Measurements from ENCODE around the gene RNF4. TPM values are rescaled to one million over a fixed set of nuclear protein-coding genes. Genes with fewer than 3 reads are reported as not detected.
"Not testable (repeated sequence)": the region's sequence is repeated elsewhere in the genome, so short reads cannot be mapped to it uniquely, and the experiment has no call there.

Gene RNF4
- polyA plus RNA-seq, 4 donors, result 66.4 to 71.2 (median 67.1) TPM

DNA sequence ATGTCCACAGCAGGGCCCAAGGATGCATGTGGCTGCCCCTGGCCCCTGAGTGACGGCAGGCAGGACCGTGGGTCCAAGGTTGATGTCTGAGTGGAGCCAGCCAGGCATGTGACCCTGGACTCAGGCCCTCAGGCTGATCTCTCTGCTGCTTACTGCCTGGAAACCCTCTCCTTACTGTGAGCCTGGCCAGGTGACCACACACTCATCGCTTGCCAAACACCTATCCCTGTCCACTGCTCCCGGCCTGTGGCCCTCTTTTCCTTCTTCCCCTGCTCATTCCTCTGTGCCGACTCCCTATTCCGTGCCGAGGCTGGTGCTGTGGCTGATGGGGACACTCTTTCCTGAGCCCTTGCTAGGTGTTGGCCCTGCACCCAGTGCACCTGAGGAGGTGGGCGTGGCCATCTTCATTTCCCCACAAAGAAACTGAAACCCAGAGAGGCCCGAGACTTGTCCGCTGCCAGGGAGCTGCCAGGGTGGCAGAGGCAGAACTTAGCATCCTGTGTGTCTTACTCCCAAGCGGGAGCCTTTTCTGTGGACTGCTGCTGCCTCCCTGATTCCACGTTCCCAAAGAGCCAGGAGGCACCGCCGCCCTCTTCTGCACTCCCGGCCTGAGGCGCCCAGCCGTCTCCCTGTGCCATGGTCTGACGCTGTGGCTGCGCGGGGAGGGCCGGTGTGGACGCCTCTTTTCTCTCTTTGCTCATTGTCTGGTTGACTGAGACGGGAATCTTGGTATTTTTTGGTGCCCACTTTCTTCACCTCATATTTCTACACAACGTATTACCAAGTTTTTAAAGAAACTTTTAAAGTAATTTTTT lies 11.2 kb upstream of the RNF4 start:
- no peak for DNase-seq (ENCODE audit: low read depth in 4 of 4, low spot score in 3 of 4)

DNA sequence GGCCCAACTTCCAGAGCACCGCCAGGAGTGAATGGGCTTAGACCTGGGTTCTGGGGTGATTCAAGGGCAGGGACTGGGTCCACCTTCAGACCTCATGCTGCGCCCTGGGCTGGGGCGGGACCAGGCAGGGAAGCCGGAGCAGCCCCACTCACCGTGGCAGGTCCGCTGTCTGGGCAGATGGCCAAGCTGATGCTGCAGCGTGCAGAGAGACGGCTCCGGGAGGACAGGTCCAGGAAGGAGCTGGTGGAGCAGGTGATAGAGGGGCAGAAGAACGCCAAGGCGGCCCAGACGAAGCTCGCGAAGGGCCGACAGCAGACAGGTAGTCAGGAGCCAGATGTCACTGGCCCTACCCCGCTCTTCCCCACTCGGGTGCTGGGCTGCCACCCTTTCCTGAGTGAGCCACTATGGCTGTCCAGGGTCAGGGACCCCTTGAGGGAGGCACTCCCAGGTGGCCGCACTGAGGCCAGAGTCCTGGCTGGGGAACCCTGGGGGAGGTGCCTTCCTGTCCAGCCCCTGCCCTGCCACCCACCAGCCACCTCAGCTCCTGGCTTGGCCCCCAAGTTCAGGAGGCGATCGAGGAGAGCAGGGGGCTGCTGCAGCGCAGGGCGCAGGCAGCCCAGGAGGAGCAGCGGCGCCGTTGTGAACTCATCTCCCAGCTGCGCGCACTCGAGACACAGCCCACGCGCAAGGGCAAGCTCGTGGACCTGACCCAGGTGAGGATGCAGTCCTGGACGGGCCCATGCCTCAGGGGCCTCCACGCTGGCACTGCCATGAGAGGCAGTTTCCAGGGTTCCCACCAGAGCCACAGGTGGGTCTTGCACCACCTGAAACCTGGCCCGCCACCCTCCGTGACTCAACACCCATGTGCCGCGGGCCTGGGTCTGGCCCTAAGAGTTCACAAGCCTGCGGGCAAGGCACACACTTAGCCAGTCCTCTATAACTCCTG lies 10.1 kb upstream of the RNF4 start:
- DNase-seq (ENCODE audit: low read depth in 4 of 4, low spot score in 3 of 4), result no peak

DNA sequence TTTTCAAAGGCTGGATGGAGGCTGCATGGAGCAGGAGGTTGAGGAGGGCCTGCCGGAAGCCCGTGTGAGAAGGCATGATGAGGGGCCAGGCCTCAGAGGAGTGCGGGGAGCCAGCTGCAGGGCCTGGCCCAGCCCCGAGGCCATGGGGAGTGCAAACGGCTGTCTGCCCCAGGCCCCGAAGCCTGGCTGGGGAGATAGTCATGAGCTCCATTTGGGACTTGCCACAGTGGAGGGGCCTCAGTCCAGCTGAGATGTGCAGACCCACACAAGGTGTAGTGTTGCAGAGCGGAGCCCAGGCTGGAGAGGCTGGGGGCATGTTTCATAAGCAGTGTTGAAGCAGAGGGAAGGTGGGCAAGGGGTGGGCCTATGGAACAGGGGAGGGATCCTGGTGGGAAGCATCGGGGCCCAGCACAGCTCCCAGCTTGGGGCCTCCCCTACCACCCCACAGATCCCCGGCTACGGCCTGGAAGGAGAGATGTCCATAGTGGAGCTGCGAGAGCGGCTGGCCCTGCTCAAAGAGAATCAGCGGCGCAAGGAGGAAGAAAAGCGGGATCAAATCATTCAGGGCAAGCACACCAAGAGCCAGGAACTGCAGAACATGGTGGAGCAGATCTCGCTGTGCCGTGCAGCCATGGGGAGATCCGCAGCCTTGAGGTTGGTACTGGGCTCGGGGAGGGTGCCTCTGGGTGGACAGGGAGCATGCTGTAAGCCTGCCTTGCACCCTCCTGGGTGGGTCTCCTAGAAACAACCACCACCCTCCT lies 9.1 kb upstream of the RNF4 start:
- no peak for DNase-seq (ENCODE audit: low read depth in 4 of 4, low spot score in 3 of 4)

DNA sequence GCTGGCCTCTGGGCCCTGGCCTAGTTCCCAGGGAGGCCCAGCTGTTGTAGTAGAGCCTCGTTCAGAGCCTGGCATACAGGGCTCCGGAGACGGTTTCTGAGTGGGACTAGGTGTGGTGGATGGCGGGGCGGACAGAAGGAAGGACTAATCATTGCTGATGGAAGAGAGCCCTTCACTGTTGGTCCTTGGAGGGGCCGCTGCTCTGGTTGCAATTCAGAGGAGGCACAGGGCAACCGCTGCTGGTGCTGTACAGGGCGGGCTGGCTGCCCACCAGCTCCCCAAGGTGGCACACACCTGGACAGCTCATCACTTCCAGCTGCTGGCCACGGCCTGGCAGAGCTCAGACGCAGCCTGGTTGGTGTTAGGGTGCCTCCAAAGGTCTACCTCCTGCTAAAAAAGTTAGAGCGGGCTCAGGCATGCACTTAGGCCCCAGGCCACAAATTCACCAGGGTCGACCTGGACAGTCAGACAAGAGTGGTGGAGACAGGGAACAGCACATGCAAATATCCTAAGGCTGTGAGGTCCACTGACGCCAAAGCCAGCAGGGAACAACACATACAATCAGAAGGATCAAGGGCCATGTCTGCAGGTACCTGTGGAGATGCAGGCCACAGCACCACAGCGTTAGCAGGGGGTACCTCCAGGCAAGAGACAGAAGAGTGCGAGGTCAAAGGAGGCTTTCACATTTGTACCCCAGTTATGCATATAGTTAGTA lies 7.5 kb upstream of the RNF4 start:
- DNase-seq (ENCODE audit: low read depth in 4 of 4, low spot score in 3 of 4), result no peak

GRCh38 chr4:2462218-2462991 lies 6.5 kb upstream of the RNF4 start:
- DNase-seq (ENCODE audit: low read depth in 4 of 4, low spot score in 3 of 4), result peak in 2 of 4 donors; percentile 40 to 43

- no peak for DNase-seq (ENCODE audit: low read depth in 4 of 4, low spot score in 3 of 4)
These were observed 5.7 kb upstream of the RNF4 start for GRCh38 chr4:2462992-2463762.

DNA sequence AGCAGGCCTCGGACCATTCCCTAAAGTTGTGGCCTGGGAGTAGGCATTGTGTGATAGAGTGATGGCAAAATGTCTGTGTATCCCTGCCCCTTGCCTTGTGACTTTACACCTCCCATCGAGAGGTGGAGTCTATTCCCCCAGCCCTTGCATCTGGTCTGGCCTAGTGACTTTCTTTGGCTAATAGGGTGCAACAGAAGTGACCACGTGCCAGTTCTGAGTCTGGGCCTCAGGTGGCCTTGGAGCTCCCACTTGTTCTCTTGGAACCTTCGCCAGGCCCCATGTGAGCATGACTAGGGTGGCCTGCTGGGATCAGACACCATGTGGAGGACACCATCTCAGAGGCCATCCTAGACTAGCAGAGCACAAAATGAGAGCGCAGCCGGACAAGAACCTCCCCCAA lies 3.9 kb upstream of the RNF4 start:
- no peak for DNase-seq (ENCODE audit: low read depth in 4 of 4, low spot score in 3 of 4)

DNA sequence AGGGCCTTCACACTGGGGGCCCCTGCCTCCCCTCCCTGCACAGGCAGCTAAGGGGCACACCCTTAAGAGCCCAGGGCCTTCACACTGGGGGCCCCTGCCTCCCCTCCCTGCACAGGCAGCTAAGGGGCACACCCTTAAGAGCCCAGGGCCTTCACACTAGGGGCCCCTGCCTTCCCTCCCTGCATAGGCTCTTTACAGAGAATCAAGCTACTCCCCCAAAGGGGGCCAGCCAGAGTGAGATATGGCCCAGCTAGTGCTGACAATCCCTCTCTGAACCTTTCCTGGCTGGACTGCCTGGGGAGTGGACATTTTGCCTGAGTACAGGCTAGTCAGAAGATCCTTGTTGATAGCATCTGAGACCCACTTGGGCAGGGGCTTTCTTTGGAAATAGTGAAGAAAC lies 3.4 kb upstream of the RNF4 start:
- DNase-seq (ENCODE audit: low read depth in 4 of 4, low spot score in 3 of 4), result not testable (repeated sequence)

DNA sequence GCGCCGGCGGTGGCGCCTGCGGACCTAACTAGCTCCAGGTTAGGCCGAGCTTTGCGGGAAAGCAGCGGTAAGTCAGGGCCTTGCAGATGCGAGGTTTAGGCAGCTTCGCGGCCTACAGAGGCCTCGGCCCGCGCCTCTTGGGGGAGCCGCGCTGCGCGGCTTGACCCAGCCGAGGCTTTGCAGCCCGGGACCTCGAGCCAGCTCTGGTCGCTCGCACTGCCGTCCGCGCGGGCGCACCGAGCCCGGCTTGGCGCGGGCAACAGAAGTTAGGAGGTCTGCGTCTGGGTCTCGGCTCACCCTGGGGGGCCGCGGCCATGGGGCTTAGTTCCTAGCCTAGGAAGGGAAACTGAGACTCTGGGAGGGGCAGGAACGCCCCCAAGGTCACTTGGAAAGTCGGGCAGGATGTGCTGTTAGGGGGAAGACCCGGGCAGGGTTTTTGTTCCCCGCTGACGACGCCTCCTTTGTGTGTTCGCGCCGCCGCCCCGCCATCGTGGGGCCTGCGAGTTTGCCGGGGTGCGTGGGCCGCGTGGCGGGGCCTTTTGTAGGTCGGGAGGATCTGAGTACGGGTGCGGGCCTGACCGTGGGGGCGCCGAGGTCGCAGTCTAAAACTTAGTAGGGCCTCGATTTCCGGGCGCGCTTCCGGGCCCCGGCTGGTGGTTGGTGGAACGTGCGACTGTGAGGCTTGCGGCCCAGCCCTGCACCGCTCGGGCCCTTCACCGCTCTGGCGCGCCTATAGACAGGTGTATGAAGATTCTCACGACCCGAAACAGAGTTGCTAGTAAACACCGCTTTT lies 482 bp downstream of the RNF4 start:
- no peak for DNase-seq (ENCODE audit: low read depth in 4 of 4, low spot score in 3 of 4)

DNA sequence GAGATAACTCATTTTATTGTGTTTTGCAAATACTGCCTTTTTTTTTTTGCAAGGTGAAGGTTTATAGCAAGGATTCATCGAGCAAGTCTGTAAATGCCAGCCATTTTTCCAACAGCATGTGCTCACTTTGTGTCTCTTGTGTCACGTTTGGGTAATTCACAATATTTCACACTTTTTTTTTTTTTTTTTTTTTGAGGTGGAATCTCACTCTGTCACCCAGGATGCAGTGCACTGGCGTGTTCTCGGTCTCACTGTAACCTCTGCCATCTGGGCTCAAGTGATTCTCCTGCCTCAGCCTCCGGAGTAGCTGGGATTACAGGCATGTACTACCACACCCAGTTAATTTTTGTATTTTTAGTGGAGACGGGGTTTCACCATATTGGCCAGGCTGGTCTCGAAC lies 1.9 kb downstream of the RNF4 start:
- no peak for DNase-seq (ENCODE audit: low read depth in 4 of 4, low spot score in 3 of 4)

GRCh38 chr4:2472187-2472586 lies 3.3 kb downstream of the RNF4 start:
- DNase-seq (ENCODE audit: low read depth in 4 of 4, low spot score in 3 of 4), result no peak

- no peak for DNase-seq (ENCODE audit: low read depth in 4 of 4, low spot score in 3 of 4)
These were observed 9.3 kb downstream of the RNF4 start for GRCh38 chr4:2478229-2478628.

DNA sequence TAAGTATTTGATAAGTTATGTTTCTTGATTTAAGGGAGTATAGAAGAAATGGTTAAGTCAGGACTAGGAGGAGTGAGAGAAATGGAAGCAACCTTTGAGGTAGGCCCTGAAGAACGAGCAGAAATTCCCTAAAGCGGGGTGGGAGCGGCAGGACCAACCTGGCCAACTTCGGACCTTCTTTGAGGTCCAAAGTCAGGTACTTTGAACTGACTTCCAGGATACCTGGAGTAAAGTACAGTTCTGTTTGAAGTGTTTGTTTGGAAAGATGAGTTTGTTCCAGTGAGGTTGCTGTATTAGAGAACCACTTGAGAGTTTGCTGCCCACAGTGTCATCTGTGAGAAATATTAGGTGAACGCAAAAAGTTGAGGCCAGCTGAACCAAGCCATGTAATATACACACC lies 11.7 kb downstream of the RNF4 start:
- DNase-seq (ENCODE audit: low read depth in 4 of 4, low spot score in 3 of 4), result no peak

GRCh38 chr4:2482192-2482591 lies 13.3 kb downstream of the RNF4 start:
- no peak for DNase-seq (ENCODE audit: low read depth in 4 of 4, low spot score in 3 of 4)

GRCh38 chr4:2482693-2483092 lies 13.8 kb downstream of the RNF4 start:
- no peak for DNase-seq (ENCODE audit: low read depth in 4 of 4, low spot score in 3 of 4)

DNA sequence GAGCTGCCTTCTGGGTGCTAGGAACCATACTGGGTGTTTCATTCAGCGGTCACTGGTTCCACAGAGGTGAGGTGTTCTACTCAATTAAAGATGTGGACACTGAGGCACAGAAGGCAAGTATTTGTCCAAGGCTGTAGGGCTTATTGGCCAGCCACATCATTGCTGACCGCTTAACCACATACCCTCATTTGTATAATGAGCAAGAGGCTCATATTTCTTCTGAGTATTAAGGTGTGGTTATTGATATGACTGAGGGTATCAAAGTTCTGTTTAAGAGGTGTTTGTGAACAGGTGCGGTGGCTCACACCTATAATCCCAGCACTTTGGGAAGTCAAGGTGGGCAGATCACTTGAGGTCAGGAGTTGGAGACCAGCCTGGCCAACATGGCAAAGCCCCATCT lies 14.3 kb downstream of the RNF4 start:
- DNase-seq (ENCODE audit: low read depth in 4 of 4, low spot score in 3 of 4), result no peak

- no peak for DNase-seq (ENCODE audit: low read depth in 4 of 4, low spot score in 3 of 4)
These were observed 15.3 kb downstream of the RNF4 start for GRCh38 chr4:2484185-2484584.

DNA sequence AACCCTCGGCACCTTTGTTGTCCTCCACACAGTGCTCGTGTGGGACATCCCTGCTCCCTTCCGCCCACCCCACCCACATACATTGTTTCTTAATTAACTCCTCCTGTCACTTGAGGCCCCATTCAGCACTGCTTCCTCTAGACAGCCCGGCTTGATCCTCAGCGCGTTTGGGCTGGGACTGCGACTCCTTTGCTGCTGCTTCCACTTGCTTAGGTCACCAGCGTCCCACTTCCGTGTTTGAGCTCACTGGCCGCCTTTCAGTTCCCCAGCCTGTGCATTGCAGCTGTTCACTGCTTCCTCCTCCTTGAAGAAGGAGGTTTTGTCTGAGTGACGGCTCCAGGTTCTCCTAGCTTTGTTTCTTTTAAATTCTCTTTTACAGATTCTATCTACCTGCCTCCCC lies 16.1 kb downstream of the RNF4 start:
- no peak for DNase-seq (ENCODE audit: low read depth in 4 of 4, low spot score in 3 of 4)
